Endothelial cell of umbilical vein (primary cell): ENCODE results near the gene SLC16A5.

ENCODE experiments used
- CTCF ChIP-seq, 2 donors: IDR thresholded peaks; 1 replicate in 1 of 2; 2 replicates in 1 of 2; pipeline ENCODE4 v1.5.1; 2011; ENCODE audit warnings: low read length in 2 of 2, mild to moderate bottlenecking in 2 of 2, moderate library complexity in 2 of 2, control low read depth in 1 of 2, inconsistent platforms in 1 of 2, low read depth in 1 of 2; ENCODE audit not compliant: insufficient read depth in 1 of 2; ENCODE audit errors: extremely low read depth in 1 of 2
- EZH2 ChIP-seq: IDR thresholded peaks from 2 replicates; pipeline ENCODE4 v1.6.1; 2012; ENCODE audit warnings: borderline replicate concordance, low read depth, mild to moderate bottlenecking, moderate library complexity, low read length, inconsistent platforms; ENCODE audit not compliant: severe bottlenecking
- FOS ChIP-seq: IDR thresholded peaks from 2 replicates; pipeline ENCODE4 v1.6.1; 2011; ENCODE audit warnings: mild to moderate bottlenecking, low read length, moderate library complexity, borderline replicate concordance; ENCODE audit not compliant: insufficient read depth
- GATA2 ChIP-seq: IDR thresholded peaks from 2 replicates; pipeline ENCODE4 v1.7.0; 2011; ENCODE audit warnings: low read depth, mild to moderate bottlenecking, moderate library complexity, mixed read lengths, low read length; ENCODE audit not compliant: insufficient read length, insufficient read depth
- MAX ChIP-seq: IDR thresholded peaks from 2 replicates; pipeline ENCODE4 v1.6.1; 2011; ENCODE audit not compliant: insufficient read depth, insufficient read length
- MYC ChIP-seq: IDR thresholded peaks from one replicate; pipeline ENCODE4 v1.6.1; 2011; ENCODE audit warnings: mild to moderate bottlenecking, low read depth, low read length
- POLR2A ChIP-seq: IDR thresholded peaks from 2 replicates; pipeline ENCODE4 v1.6.1; 2012; ENCODE audit warnings: low read depth, mild to moderate bottlenecking, control low read depth, low read length
- POLR2AphosphoS5 ChIP-seq: IDR thresholded peaks from 2 replicates; pipeline ENCODE4 v1.6.1; 2012; ENCODE audit warnings: low read depth, mild to moderate bottlenecking, control low read depth, low read length, moderate library complexity; ENCODE audit not compliant: insufficient read depth

GRCh38 chr17:75108193-75108592, 20.4 kb downstream of the SLC16A5 start:
- TF ChIP-seq POLR2A (no peak), FOS (no peak), CTCF (IDR thresholded peaks at IDR 0.05; ENCODE audit: extremely low read depth in 1 of 2, insufficient read depth in 1 of 2, low read depth in 1 of 2, low read length in 2 of 2) (no peak), MAX (no peak), EZH2 (no peak), POLR2AphosphoS5 (no peak), MYC (no peak), GATA2 (no peak)
